Measurements from ENCODE around the gene AK8.

DNA sequence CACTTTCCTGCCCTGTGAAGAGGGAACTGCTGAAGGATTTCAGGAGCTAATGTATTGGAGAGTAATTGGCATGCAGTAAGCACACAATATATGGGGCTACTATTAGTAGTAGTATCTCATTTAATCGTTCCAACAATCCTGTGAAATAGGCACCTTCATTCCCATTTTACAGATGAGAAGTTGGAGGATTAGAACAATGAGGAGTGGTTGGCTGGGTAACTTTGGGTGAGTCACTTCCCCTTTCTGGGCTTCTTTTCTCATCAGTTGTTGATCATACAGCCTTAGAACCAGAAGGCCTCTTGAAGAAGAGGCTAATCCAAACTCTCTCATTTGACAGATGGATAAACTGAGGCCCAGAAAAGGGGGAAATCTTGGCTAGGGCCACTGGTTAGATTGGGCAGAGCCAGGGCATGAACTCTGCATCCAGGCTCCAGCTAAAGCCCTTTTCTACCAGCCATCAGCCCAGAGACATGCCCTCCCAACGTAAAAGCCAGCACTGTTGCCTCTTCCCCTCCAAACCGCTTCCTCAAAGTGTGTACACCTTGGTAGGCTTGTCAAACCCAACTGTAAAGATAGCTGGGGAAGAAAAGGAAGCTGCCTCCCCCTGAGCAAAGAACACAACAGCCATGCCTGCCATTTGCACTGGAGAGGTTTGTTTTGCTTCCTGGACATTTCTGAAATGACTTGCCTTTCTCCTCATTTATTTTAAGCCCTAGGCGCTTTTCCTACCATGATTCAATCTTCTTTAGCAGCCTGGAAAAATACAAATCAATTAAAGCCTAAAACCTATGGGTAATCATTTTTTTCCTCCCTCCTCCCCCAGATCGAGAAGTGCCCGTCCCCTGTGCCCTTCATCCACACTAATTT, 1.6 kb upstream of the AK8 start:
- TF ChIP-seq EZH2 (IDR thresholded peaks at IDR 0.05; ENCODE audit: borderline replicate concordance), result no peak
- TF ChIP-seq, protein P1, sequence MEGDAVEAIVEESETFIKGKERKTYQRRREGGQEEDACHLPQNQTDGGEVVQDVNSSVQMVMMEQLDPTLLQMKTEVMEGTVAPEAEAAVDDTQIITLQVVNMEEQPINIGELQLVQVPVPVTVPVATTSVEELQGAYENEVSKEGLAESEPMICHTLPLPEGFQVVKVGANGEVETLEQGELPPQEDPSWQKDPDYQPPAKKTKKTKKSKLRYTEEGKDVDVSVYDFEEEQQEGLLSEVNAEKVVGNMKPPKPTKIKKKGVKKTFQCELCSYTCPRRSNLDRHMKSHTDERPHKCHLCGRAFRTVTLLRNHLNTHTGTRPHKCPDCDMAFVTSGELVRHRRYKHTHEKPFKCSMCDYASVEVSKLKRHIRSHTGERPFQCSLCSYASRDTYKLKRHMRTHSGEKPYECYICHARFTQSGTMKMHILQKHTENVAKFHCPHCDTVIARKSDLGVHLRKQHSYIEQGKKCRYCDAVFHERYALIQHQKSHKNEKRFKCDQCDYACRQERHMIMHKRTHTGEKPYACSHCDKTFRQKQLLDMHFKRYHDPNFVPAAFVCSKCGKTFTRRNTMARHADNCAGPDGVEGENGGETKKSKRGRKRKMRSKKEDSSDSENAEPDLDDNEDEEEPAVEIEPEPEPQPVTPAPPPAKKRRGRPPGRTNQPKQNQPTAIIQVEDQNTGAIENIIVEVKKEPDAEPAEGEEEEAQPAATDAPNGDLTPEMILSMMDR (IDR thresholded peaks at IDR 0.05; ENCODE audit: poor library complexity), result no peak
